GM18873 (cell line): Measurements from ENCODE around the gene MYRF.

ENCODE experiments used
- ATAC-seq: cut with Tn5 transposase; IDR thresholded peaks from one replicate; pipeline ENCODE4 v1.9.1; 2021; ENCODE audit warnings: mild to moderate bottlenecking, moderate library complexity, moderate number of reproducible peaks; ENCODE audit not compliant: unreplicated experiment, low FRiP score

The MYRF gene

GRCh38 chr11:61752117-61752924 lies at the start of gene MYRF:
MYRF (plus strand) TSS chr11:61752636; CDS start chr11:61752745, 109 bp downstream.
- ATAC-seq, result no peak

- no peak for ATAC-seq
Observed at GRCh38 chr11:61702701-61703312, 49.6 kb upstream of the MYRF start.

- ATAC-seq, result no peak
Observed at GRCh38 chr11:61704838-61705237, 47.6 kb upstream of the MYRF start.

- ATAC-seq, result no peak
Observed at GRCh38 chr11:61706452-61707400, 45.7 kb upstream of the MYRF start.

DNA sequence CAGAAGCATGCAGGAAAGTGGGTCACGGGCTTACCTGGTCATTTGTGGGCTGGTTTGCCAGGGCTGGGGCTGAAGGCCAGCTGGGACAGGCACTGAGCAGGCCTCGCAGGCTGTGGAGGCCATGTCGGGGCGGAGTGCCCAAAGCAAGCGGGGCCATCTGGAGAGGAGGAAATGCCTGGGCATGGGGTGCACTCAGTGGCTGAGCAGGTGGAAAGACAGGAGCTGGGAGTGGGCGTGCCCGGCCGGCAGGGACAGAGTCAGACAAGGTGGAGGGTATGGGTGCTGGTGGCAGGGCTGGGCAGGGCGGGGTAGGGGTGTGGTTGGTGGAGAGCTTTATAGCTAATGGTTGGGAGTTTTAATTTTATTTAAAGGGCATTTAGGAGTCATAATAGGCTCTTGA lies 44.9 kb upstream of the MYRF start:
- no peak for ATAC-seq

DNA sequence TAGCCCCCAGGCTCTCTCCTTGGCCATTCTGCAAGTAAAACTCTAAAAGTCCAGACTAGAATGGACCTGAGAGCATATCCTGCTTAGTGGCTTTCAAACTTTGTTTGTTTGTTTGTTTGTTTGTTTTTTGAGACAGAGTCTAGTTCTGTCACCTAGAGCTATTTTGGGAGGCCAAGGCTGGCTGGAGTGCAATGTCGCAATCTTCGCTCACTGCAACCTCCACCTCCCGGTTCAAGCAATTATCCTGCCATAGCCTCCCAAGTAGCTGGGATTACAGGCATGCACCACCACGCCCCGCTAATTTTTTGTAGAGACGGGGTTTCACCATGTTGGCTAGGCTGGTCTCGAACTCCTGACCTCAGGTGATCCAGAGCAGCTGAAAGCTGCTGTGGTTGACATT lies 43.3 kb upstream of the MYRF start:
- ATAC-seq, result no peak

DNA sequence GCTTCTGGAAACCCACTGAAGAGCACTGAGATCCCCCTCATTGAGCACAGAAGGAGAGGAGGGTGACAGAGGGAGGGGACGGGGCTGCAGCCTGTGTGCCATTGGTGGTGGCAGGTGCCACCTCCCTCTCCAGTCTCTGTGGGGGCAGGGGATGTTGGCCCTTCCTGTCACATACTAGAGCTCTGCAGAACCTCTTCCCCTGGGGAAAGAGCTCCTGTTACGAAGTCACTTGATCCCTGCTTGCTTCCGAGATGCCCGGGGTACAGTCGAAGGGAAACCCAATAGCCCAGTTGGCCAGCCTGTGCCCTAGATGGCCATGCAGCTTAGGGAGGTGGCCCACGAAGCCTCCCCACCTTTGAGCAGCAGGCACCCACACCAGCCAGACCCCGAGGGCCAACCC lies 42.9 kb upstream of the MYRF start:
- no peak for ATAC-seq

GRCh38 chr11:61710019-61710418 lies 42.4 kb upstream of the MYRF start:
- no peak for ATAC-seq

GRCh38 chr11:61711037-61711436 lies 41.4 kb upstream of the MYRF start:
- no peak for ATAC-seq

GRCh38 chr11:61711498-61711897 lies 40.9 kb upstream of the MYRF start:
- ATAC-seq, result no peak

GRCh38 chr11:61712314-61712713 lies 40.1 kb upstream of the MYRF start:
- no peak for ATAC-seq

DNA sequence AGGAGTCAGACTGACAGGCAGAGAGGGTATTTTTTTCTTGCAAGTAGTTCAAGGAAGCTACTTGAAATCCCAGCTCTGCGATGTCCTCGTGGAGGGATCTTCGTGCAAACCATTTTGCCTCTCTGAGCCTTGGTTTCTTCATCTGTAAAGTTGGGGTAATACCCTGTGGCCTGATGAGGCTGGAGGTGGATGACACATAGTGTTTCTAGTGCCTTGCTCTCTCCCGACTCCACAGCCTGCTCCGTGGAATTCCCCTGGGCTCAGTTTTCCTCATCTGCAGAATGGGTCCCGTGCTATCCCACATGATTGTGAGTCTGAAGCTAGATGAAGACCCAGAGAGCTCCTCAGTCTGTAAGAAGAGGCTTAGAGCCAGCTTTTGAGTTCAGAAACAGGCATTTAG lies 39.6 kb upstream of the MYRF start:
- no peak for ATAC-seq

DNA sequence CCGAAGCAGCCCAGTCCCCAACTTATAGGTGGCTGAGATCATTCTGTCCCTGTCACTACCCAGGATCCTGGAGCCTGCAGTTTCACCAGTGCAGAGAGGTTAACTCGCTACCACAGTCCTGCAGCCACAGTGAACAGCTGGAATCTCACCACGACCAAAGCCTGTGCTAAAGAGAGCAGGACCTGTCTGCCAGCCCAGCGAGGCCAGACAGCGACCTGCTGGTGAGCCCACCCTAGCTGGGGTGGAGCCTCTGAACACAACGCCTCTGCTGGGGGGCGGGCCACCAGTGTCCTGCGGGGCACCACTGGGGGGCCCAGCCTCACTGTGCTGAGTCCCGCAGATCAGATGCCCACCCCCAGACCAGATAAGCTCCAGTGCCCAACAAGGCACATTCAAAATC lies 39.0 kb upstream of the MYRF start:
- no peak for ATAC-seq

GRCh38 chr11:61713906-61714305 lies 38.5 kb upstream of the MYRF start:
- no peak for ATAC-seq

DNA sequence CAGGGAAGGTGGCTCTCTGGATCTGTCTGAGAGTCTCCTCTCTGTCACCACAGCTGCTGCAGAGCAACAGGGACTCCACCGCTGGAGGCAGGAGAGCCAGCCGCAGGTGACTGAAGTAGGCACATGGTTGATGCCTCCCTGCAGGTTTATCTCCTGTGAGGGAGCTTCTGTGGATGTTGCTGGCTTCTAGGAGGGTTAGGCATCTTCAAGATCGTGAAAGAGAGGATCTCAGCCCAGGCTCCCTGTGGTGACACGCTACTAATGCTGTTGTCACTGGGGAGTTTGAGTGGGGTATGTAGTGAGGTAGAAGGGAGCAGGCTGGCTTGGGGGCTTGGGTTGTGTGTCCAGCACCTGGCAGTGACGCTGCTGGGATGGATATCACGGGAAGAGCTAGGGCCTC lies 38.1 kb upstream of the MYRF start:
- ATAC-seq, result no peak

GRCh38 chr11:61714916-61715315 lies 37.5 kb upstream of the MYRF start:
- ATAC-seq, result no peak

GRCh38 chr11:61715867-61716266 lies 36.6 kb upstream of the MYRF start:
- ATAC-seq, result no peak

GRCh38 chr11:61716478-61717285 lies 35.8 kb upstream of the MYRF start:
- no peak for ATAC-seq

DNA sequence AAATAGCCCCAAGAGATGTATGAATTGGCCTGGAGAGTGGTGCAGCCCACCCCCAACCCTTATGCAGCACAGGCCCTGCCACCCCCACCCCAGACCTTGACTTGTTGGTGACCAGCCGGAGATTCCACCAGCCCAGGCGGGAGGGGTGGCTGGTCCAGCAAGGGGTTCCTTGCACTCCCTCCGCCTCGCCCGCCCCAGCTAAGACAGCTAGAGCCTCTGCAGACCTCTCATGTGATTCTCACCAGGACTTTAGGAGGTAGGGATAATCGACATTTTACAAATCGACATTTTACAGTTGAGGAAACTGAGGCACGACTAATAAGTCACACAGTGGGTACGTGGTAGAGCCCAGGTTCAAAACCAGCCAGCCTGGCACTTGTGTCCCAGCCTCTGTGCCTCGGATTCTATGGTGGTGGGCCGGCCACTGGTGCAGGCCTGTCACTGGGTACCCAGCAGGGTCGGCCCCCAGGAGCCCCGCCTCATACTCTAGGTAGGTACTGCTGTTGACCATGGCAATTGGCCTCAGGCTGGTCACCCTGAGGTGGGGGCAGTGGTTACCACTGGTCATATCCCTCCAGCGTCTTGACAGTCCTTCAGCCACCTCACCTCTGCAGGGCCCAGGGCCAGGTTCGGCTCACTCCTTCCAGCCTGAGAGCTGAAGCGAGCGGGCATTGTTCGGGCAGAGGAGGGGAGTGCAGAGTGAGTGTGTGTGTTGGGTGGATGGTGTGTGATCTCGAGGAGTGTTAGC lies 35.0 kb upstream of the MYRF start:
- ATAC-seq, result no peak
